Pancreas (tissue), 10 donors: ENCODE data around the gene SLC27A1. TPM values are rescaled to one million over a fixed set of nuclear protein-coding genes. Genes with fewer than 3 reads are reported as not detected.
"Not testable (repeated sequence)": the region's sequence is repeated elsewhere in the genome, so short reads cannot be mapped to it uniquely, and the experiment has no call there.

Experiments
- ATAC-seq, 4 donors: fragments of 200-7000 bp; cut with Tn5 transposase; one replicate each; pipeline versions ENCODE4 v1.8.0 to v1.9.1; 2020; ENCODE audit warnings: mild to moderate bottlenecking in 4 of 4, moderate library complexity in 4 of 4
- DNase-seq, 6 donors: peaks; one replicate each; pipeline ENCODE4 v3.0.0-alpha.2; 2020
- FAIRE-seq: peaks from 2 replicates; lab custom pipeline; 2012; peaks lifted over from hg19 to GRCh38; lab: Jason Lieb, UNC
- H3K27ac ChIP-seq, 4 donors: fragments of 200-600 bp; sonication (generic); 1 replicate in 3 of 4; 2 replicates in 1 of 4; pipeline versions ENCODE4 v1.5.0 to v1.8.0; 2020
- H3K27me3 ChIP-seq, 4 donors: fragments of 200-600 bp; one replicate each; pipeline ENCODE4 v1.8.0; 2021
- H3K36me3 ChIP-seq, 3 donors: fragments of 200-600 bp; sonication (generic) in 1 of 3; one replicate each; pipeline versions ENCODE4 v1.5.0 to v1.8.0; 2020 to 2021
- H3K4me1 ChIP-seq, 3 donors: fragments of 200-600 bp; one replicate each; pipeline ENCODE4 v1.8.0; 2021
- H3K4me3 ChIP-seq, 4 donors: fragments of 200-600 bp; sonication (generic) in 2 of 4; one replicate each; pipeline versions ENCODE4 v1.5.0 to v1.8.0; 2020 to 2021
- H3K9me3 ChIP-seq, 4 donors: fragments of 200-600 bp; one replicate each; pipeline ENCODE4 v1.8.0; 2021
- WGBS, 2 donors: extraction: QIAGEN DNeasy Blood & Tissue Kit; methylation state at CpG; one replicate each; pipeline ENCODE4 v1.1.7; 2013; 5-methylcytosine and 5-hydroxymethylcytosine counted together
- intact Hi-C, 3 donors: fragments of 100-400 bp; cut with DNase I; formaldehyde crosslinking; loops; one replicate each; pipeline versions ENCODE4 v1.11.1 to v1.14.2; 2022
- polyA plus RNA-seq, 2 donors: library from polyadenylated mRNA; stranded (reverse); fragments of 200-250 nt; gene quantifications; one replicate each; pipeline ENCODE4 v1.2.3, GENCODE V29; 2013
- total RNA-seq, 6 donors: library from RNA; stranded (reverse); fragmentation: NEBNext Ultra II Directional in 4 of 6; extraction: Animal tissue kit (Norgen Biotek cat#: 25700) in 4 of 6; gene quantifications; one replicate each; pipeline versions ENCODE4 v1.2.1 to v1.2.4, GENCODE V29; 2021 to 2023
- TF ChIP-seq, protein P1 (sequence below), 4 donors: fragments of 200-600 bp; sonication (generic) in 3 of 4; IDR thresholded peaks; one replicate each; pipeline versions ENCODE4 v1.5.0 to v1.8.0; 2021; ENCODE audit warnings: antibody characterized with exemption in 4 of 4
- donor health status: healthy with polysubstance abuse.
- donor health status: DM: no; HTN: no; CAD: no; lungs with moderate emphysema.
- donor health status: DM: no; HTN: no; CAD: no.
- donor health status: control.
- donor health status: control.
- donor health status: Bipolar disorder and iron deficiency.
- donor health status: DM: yes; HTN: yes; CAD: no.
- donor health status: DM: no; HTN: no; CAD: no.
- donor health status: DM: no; HTN: no; CAD: no.
- donor health status: DM: yes; HTN: yes; CAD: no.

Gene SLC27A1
- total and polyA plus RNA-seq, 8 donors = 9.4 to 37.1 (median 11.4) TPM

DNA sequence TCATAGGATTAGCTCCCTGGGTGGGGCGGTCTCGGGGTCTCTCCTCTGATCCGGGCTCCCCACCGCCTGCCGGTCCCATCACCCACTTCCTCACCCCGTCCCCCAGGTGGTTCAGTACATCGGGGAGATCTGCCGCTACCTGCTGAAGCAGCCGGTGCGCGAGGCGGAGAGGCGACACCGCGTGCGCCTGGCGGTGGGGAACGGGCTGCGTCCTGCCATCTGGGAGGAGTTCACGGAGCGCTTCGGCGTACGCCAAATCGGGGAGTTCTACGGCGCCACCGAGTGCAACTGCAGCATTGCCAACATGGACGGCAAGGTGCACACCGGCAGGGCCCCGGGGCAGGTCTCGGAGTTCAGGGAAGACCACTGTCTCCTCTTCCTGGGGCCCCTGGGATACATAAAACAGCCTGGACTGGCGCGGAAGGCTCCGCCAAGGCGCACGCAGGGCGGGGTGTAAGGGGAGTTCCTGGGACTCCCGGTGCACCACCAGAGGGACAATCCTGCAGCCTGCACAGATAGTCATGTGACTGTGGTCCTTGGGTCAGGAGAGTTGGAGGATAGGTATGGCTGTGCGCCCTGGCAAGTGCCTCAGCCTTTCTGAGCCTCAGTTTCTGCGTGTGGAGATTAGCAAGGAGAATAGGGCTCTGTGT lies 26.9 kb downstream of the SLC27A1 start:
- Histone ChIP-seq H3K4me1 (no peaks in the 10 kb centered on the region), H3K9me3 (no peaks in the 10 kb centered on the region), H3K36me3 (no peaks in the 10 kb centered on the region), H3K4me3 (no peak overlapping the region), H3K27me3 (no peaks in the 10 kb centered on the region), H3K27ac (no peak overlapping the region)
- ATAC-seq (peak in 1 of 4 donors; percentile 20), DNase-seq (peak in 1 of 6 donors; percentile 68), FAIRE-seq (no peak)
- TF ChIP-seq, protein P1, sequence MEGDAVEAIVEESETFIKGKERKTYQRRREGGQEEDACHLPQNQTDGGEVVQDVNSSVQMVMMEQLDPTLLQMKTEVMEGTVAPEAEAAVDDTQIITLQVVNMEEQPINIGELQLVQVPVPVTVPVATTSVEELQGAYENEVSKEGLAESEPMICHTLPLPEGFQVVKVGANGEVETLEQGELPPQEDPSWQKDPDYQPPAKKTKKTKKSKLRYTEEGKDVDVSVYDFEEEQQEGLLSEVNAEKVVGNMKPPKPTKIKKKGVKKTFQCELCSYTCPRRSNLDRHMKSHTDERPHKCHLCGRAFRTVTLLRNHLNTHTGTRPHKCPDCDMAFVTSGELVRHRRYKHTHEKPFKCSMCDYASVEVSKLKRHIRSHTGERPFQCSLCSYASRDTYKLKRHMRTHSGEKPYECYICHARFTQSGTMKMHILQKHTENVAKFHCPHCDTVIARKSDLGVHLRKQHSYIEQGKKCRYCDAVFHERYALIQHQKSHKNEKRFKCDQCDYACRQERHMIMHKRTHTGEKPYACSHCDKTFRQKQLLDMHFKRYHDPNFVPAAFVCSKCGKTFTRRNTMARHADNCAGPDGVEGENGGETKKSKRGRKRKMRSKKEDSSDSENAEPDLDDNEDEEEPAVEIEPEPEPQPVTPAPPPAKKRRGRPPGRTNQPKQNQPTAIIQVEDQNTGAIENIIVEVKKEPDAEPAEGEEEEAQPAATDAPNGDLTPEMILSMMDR (IDR thresholded peaks at IDR 0.05) = no peak
- 74 to 75% methylated on average over 41 of the region's 41 CpGs for WGBS, 2 donors
- intact Hi-C loops = no loop called here

GRCh38 chr19:17499025-17499424 lies 28.7 kb downstream of the SLC27A1 start:
- ATAC-seq, H3K9me3 ChIP-seq, intact Hi-C loops, H3K27me3 ChIP-seq, FAIRE-seq, H3K4me3 ChIP-seq, H3K36me3 ChIP-seq, H3K4me1 ChIP-seq, DNase-seq, H3K27ac ChIP-seq: not testable (repeated sequence)
- WGBS, 2 donors = 81 to 84% methylated on average over 10 to 11 of the region's 12 CpGs

- FAIRE-seq = no peak
- no peaks in the 10 kb centered on the region for H3K27me3 ChIP-seq
- no peaks in the 10 kb centered on the region for H3K36me3 ChIP-seq
- peak in 3 of 4 donors; percentile 8 to 15 (median 13) for ATAC-seq
- intact Hi-C loops = no loop called here
- TF ChIP-seq, protein P1 (IDR thresholded peaks at IDR 0.05) = no peak
- peak in 1 of 6 donors; percentile 13 for DNase-seq
- H3K4me3 ChIP-seq = no peak overlapping the region
- H3K27ac ChIP-seq = peak overlapping the region in 3 of 4 donors; percentile 17 to 47 (median 27)
- WGBS, 2 donors = 68 to 69% methylated on average over 19 to 21 of the region's 21 CpGs
- no peaks in the 10 kb centered on the region for H3K4me1 ChIP-seq
- no peaks in the 10 kb centered on the region for H3K9me3 ChIP-seq
Measured at GRCh38 chr19:17499648-17500446, 29.5 kb downstream of the SLC27A1 start.

DNA sequence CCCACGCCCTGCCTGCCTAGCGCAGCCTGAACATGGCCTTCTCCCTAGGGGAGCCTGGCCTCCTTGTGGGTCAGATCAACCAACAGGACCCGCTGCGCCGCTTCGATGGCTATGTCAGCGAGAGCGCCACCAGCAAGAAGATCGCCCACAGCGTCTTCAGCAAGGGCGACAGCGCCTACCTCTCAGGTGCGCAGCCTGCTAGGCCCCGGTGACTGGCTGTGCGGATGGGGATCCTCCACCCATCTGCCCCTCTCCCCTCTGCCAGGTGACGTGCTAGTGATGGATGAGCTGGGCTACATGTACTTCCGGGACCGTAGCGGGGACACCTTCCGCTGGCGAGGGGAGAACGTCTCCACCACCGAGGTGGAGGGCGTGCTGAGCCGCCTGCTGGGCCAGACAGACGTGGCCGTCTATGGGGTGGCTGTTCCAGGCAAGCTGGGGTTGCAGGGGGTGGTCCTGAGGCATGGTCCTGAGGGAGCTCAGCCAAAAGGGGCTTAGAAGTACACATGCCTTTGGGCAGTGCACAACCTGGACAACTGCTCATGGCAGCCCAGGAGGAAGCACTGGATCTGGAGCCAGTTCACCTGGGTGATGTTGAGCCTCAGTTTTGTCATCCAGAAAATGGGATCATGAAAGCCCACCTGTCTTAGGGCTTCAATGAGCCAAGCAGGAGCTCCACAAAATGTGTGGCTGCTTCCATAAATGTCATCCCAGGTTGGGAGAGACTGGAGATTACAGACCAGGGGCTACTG lies 30.3 kb downstream of the SLC27A1 start:
- DNase-seq (peak in 2 of 6 donors; percentile 28 to 59), ATAC-seq (no peak), FAIRE-seq (no peak)
- Histone ChIP-seq H3K36me3 (no peaks in the 10 kb centered on the region), H3K27me3 (no peaks in the 10 kb centered on the region), H3K9me3 (no peaks in the 10 kb centered on the region), H3K4me3 (no peak overlapping the region), H3K27ac (no peak overlapping the region), H3K4me1 (no peaks in the 10 kb centered on the region)
- TF ChIP-seq, protein P1 (IDR thresholded peaks at IDR 0.05) = no peak
- intact Hi-C loops = no loop called here
- 93 to 95% methylated on average over 26 to 27 of the region's 27 CpGs for WGBS, 2 donors

DNA sequence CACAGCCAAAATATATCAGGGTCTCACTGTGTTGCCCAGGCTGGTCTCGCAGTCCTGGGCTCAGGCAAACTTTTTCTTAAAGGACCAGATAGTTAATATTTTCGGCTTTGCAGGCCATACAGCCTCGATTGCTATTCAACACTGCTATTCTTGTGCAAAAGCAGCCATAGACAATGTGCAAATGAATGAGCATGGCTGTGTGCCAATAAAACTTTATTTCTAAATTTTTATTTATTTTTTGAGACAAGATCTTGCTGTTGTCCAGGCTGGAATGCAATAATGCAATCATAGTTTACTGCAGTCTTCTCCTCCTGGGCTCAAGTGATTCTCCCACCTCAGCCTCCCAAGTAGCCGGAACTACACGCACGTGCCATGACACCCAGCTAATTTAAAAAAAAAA lies 32.9 kb downstream of the SLC27A1 start:
- DNase-seq (no peak), FAIRE-seq (no peak), ATAC-seq (no peak)
- Histone ChIP-seq H3K27me3 (no peaks in the 10 kb centered on the region), H3K4me1 (peaks cover 0 to 6% (median 0%) of the 10 kb centered on the region in 3 donors), H3K36me3 (no peaks in the 10 kb centered on the region), H3K4me3 (no peak overlapping the region), H3K27ac (no peak overlapping the region), H3K9me3 (no peaks in the 10 kb centered on the region)
- intact Hi-C loops = no loop called here
- TF ChIP-seq, protein P1 (IDR thresholded peaks at IDR 0.05) = no peak
- WGBS, 2 donors = 93 to 94% methylated on average over 6 of the region's 6 CpGs
